HL-60 (cell line): ENCODE measurements around the gene GALNT9.

Source experiments
- CTCF ChIP-seq: IDR thresholded peaks from one replicate; pipeline ENCODE4 v1.5.1; 2011; ENCODE audit warnings: low read length, control low read depth, inconsistent platforms; ENCODE audit not compliant: insufficient read depth
- GABPA ChIP-seq: IDR thresholded peaks from 2 replicates; pipeline ENCODE4 v1.6.1; 2012; ENCODE audit warnings: low read depth
- POLR2AphosphoS5 ChIP-seq: IDR thresholded peaks from 2 replicates; pipeline ENCODE4 v1.6.1; 2012; ENCODE audit warnings: low read depth
- SPI1 ChIP-seq: IDR thresholded peaks from 2 replicates; pipeline ENCODE4 v1.6.1; 2012; ENCODE audit warnings: low read depth, mild to moderate bottlenecking, borderline replicate concordance

- no peak for TF ChIP-seq CTCF
- no peak for TF ChIP-seq POLR2AphosphoS5
- TF ChIP-seq SPI1: no peak
- no peak for TF ChIP-seq GABPA
Measured at GRCh38 chr12:132290203-132290540, 39.2 kb downstream of the GALNT9 start.
